OCI-LY1 (cell line): ENCODE measurements around the gene PTPN14.

ENCODE experiments used
- CTCF ChIP-seq: fragments of 200-600 bp; sonication (generic), shearing (Covaris generic); IDR thresholded peaks from 2 replicates; pipeline ENCODE4 v1.5.1; 2017; ENCODE audit warnings: mild to moderate bottlenecking, antibody characterized with exemption, low read length, moderate library complexity, mixed read lengths
- EZH2 ChIP-seq: fragments of 200-600 bp; sonication (generic), shearing (Covaris generic); IDR thresholded peaks from 2 replicates; pipeline ENCODE4 v1.8.0; 2017; ENCODE audit warnings: borderline replicate concordance, mixed run types, mild to moderate bottlenecking, antibody characterized with exemption, low read length, moderate library complexity, mixed read lengths

DNA sequence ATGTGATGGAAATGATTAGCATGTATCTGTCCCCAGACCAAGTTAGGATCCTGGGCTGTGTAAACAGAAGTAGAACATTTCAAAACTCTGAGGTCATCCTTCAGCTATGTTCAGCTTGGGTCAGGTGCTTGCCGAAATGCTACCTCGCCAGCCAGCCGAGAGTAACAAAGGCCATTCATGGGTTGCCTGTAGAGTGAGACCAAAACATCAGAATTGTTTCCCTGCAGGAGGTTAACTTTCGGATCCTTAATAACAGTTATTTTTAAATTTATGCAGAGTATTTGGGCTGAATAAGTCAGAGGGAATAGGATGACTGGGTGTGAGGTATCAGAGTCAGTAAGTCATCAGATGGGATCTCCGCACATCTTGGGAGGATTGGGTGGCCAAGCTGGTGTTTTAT is 234.8 kb downstream of the PTPN14 start:
- TF ChIP-seq CTCF (no peak), EZH2 (no peak)
